Measurements from ENCODE around the gene STRADA.
A peak's percentile ranks its signal among the peaks of the same experiment; 100 is the strongest.

Gene STRADA

GRCh38 chr17:63685041-63685440 is 56.6 kb downstream of the STRADA start:
- Mint-ChIP-seq H3K27ac (no peak overlapping the region), H3K4me1 (peaks cover 12% of the 10 kb centered on the region), H3K9me3 (no peaks in the 10 kb centered on the region), H3K36me3 (no peaks in the 10 kb centered on the region), H3K4me3 (no peak overlapping the region), H3K27me3 (no peaks in the 10 kb centered on the region)

GRCh38 chr17:63682981-63683380 is 58.6 kb downstream of the STRADA start:
- no peak overlapping the region for H3K4me3 Mint-ChIP-seq
- peak overlapping the region; percentile 60 for H3K27ac Mint-ChIP-seq
- H3K9me3 Mint-ChIP-seq = no peaks in the 10 kb centered on the region
- H3K4me1 Mint-ChIP-seq = peaks cover 17% of the 10 kb centered on the region
- H3K36me3 Mint-ChIP-seq = no peaks in the 10 kb centered on the region
- H3K27me3 Mint-ChIP-seq = no peaks in the 10 kb centered on the region

- Mint-ChIP-seq H3K36me3 (no peaks in the 10 kb centered on the region), H3K4me3 (no peak overlapping the region), H3K27ac (peak overlapping the region; percentile 14), H3K4me1 (peaks cover 17% of the 10 kb centered on the region), H3K9me3 (no peaks in the 10 kb centered on the region), H3K27me3 (no peaks in the 10 kb centered on the region)
These were observed 59.2 kb downstream of the STRADA start for GRCh38 chr17:63682441-63682840.

- H3K36me3 Mint-ChIP-seq = no peaks in the 10 kb centered on the region
- no peaks in the 10 kb centered on the region for H3K9me3 Mint-ChIP-seq
- peaks cover 17% of the 10 kb centered on the region for H3K4me1 Mint-ChIP-seq
These were observed 60.1 kb downstream of the STRADA start for GRCh38 chr17:63681530-63681929.

GRCh38 chr17:63680700-63681099 is 60.9 kb downstream of the STRADA start:
- Mint-ChIP-seq H3K27ac (peak overlapping the region; percentile 61), H3K27me3 (no peaks in the 10 kb centered on the region), H3K36me3 (no peaks in the 10 kb centered on the region), H3K9me3 (no peaks in the 10 kb centered on the region), H3K4me3 (no peak overlapping the region), H3K4me1 (peaks cover 20% of the 10 kb centered on the region)

More at GRCh38 chr17:63681530-63681929, 60.1 kb downstream of the STRADA start:
- Mint-ChIP-seq H3K27me3 (no peaks in the 10 kb centered on the region), H3K4me3 (no peak overlapping the region), H3K27ac (no peak overlapping the region)

GRCh38 chr17:63679214-63679613 is 62.4 kb downstream of the STRADA start:
- H3K27me3 Mint-ChIP-seq = no peaks in the 10 kb centered on the region
- H3K4me1 Mint-ChIP-seq = peaks cover 27% of the 10 kb centered on the region
- peak overlapping the region; percentile 41 for H3K27ac Mint-ChIP-seq
- H3K36me3 Mint-ChIP-seq = no peaks in the 10 kb centered on the region
- H3K4me3 Mint-ChIP-seq = no peak overlapping the region
- no peaks in the 10 kb centered on the region for H3K9me3 Mint-ChIP-seq

GRCh38 chr17:63676584-63676983 is 65.0 kb downstream of the STRADA start:
- no peak overlapping the region for H3K27ac Mint-ChIP-seq
- no peaks in the 10 kb centered on the region for H3K36me3 Mint-ChIP-seq
- peaks cover 36% of the 10 kb centered on the region for H3K4me1 Mint-ChIP-seq
- no peak overlapping the region for H3K4me3 Mint-ChIP-seq
- no peaks in the 10 kb centered on the region for H3K9me3 Mint-ChIP-seq
- no peaks in the 10 kb centered on the region for H3K27me3 Mint-ChIP-seq

- Mint-ChIP-seq H3K27ac (peak overlapping the region; percentile 67), H3K4me1 (peaks cover 37% of the 10 kb centered on the region), H3K4me3 (no peak overlapping the region), H3K27me3 (no peaks in the 10 kb centered on the region), H3K36me3 (peaks cover under 1% of the 10 kb centered on the region), H3K9me3 (no peaks in the 10 kb centered on the region)
These were observed 65.7 kb downstream of the STRADA start for GRCh38 chr17:63675607-63676546.

- Mint-ChIP-seq H3K27ac (no peak overlapping the region), H3K4me1 (peaks cover 36% of the 10 kb centered on the region), H3K36me3 (peaks cover 2% of the 10 kb centered on the region), H3K27me3 (no peaks in the 10 kb centered on the region), H3K9me3 (no peaks in the 10 kb centered on the region), H3K4me3 (no peak overlapping the region)
These were observed 66.4 kb downstream of the STRADA start for GRCh38 chr17:63675231-63675606.

- no peaks in the 10 kb centered on the region for H3K27me3 Mint-ChIP-seq
- no peaks in the 10 kb centered on the region for H3K9me3 Mint-ChIP-seq
- peak overlapping the region; percentile 46 for H3K27ac Mint-ChIP-seq
- no peak overlapping the region for H3K4me3 Mint-ChIP-seq
- peaks cover 33% of the 10 kb centered on the region for H3K4me1 Mint-ChIP-seq
- H3K36me3 Mint-ChIP-seq = peaks cover 8% of the 10 kb centered on the region
These were observed 68.7 kb downstream of the STRADA start for GRCh38 chr17:63672856-63673255.

GRCh38 chr17:63665527-63666214 is 75.9 kb downstream of the STRADA start:
- no peaks in the 10 kb centered on the region for H3K9me3 Mint-ChIP-seq
- H3K4me3 Mint-ChIP-seq = no peak overlapping the region
- peaks cover 18% of the 10 kb centered on the region for H3K4me1 Mint-ChIP-seq
- H3K27me3 Mint-ChIP-seq = no peaks in the 10 kb centered on the region
- H3K36me3 Mint-ChIP-seq = peaks cover 15% of the 10 kb centered on the region
- H3K27ac Mint-ChIP-seq = no peak overlapping the region

- H3K9me3 Mint-ChIP-seq = no peaks in the 10 kb centered on the region
- no peak overlapping the region for H3K4me3 Mint-ChIP-seq
- H3K4me1 Mint-ChIP-seq = peaks cover 10% of the 10 kb centered on the region
- H3K36me3 Mint-ChIP-seq = peaks cover 12% of the 10 kb centered on the region
- no peak overlapping the region for H3K27ac Mint-ChIP-seq
- H3K27me3 Mint-ChIP-seq = no peaks in the 10 kb centered on the region
These were observed 81.7 kb downstream of the STRADA start for GRCh38 chr17:63659850-63660249.

- Mint-ChIP-seq H3K4me3 (no peak overlapping the region), H3K27ac (no peak overlapping the region), H3K9me3 (no peaks in the 10 kb centered on the region), H3K27me3 (no peaks in the 10 kb centered on the region), H3K36me3 (peaks cover 11% of the 10 kb centered on the region), H3K4me1 (peaks cover 3% of the 10 kb centered on the region)
These were observed 83.2 kb downstream of the STRADA start for GRCh38 chr17:63658366-63658765.

- Mint-ChIP-seq H3K27ac (peak overlapping the region; percentile 30), H3K4me3 (no peak overlapping the region), H3K36me3 (peaks cover 11% of the 10 kb centered on the region), H3K4me1 (peaks cover 3% of the 10 kb centered on the region), H3K27me3 (no peaks in the 10 kb centered on the region), H3K9me3 (no peaks in the 10 kb centered on the region)
These were observed 83.8 kb downstream of the STRADA start for GRCh38 chr17:63657786-63658185.

- no peak overlapping the region for H3K4me3 Mint-ChIP-seq
- no peaks in the 10 kb centered on the region for H3K27me3 Mint-ChIP-seq
- H3K27ac Mint-ChIP-seq = no peak overlapping the region
- H3K4me1 Mint-ChIP-seq = peaks cover 7% of the 10 kb centered on the region
- peaks cover 8% of the 10 kb centered on the region for H3K36me3 Mint-ChIP-seq
- no peaks in the 10 kb centered on the region for H3K9me3 Mint-ChIP-seq
These were observed 88.5 kb downstream of the STRADA start for GRCh38 chr17:63653050-63653449.
